Lower leg skin (tissue), 4 donors: ENCODE measurements around the gene CHST8. TPM values are rescaled to one million over a fixed set of nuclear protein-coding genes. Genes with fewer than 3 reads are reported as not detected.

Experiments
- DNase-seq, 2 donors: peaks; one replicate each; pipeline ENCODE4 v3.0.0-alpha.2; 2019; ENCODE audit warnings: low spot score in 2 of 2
- H3K4me3 ChIP-seq: fragments of 200-600 bp; sonication (generic); 2 replicates; pipeline ENCODE4 v1.5.1; 2017; ENCODE audit warnings: mild to moderate bottlenecking, low read depth; ENCODE audit not compliant: poor library complexity, severe bottlenecking
- POLR2A ChIP-seq, 2 donors: fragments of 450-650 bp; IDR thresholded peaks; one replicate each; pipeline ENCODE4 v1.6.1; 2016 to 2017; ENCODE audit warnings: antibody characterized with exemption in 2 of 2, mild to moderate bottlenecking in 1 of 2, moderate library complexity in 1 of 2
- WGBS, 2 donors: methylation state at CpG; one replicate each; pipeline ENCODE4 v1.1.5; 2018; 5-methylcytosine and 5-hydroxymethylcytosine counted together
- intact Hi-C: fragments of 100-400 bp; cut with DNase I; formaldehyde crosslinking; loops from one replicate; pipeline ENCODE4 v1.15.0; 2023; ENCODE audit warnings: low total_unique reads
- total RNA-seq, 4 donors: library from RNA; depleted of rRNA; stranded (reverse); fragments of >200 nt; gene quantifications; one replicate each; pipeline ENCODE4 v1.1.0, GENCODE V29; 2016
- TF ChIP-seq, protein P1 (sequence below), 3 donors: fragments of 450-650 bp; IDR thresholded peaks; one replicate each; pipeline ENCODE4 v1.5.1; 2016; ENCODE audit warnings: antibody characterized with exemption in 3 of 3, mild to moderate bottlenecking in 3 of 3, moderate library complexity in 2 of 3

The CHST8 gene
- total RNA-seq, 4 donors from 2014 or later: 0.19 to 1.6 (median 0.37) TPM; not detected in 1

DNA sequence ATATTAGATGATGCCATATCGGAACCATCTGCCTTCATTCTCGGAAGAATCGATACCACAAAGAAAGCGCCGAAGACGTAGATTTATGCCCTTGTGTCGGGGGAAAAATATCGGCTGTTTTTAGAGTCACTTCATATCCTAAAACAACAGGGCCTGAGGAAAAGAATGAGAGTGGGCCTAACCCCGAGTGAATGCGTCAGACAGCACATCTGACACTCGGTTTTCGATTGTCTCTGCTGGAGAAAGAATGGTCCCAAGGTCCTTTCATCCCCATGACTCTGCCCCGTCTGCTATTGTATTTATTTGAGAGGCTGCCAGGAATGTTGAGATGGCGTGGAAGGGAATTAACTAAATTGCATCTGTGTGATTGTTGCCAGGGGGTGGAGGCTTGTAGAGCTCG is 46.1 kb downstream of the CHST8 start:
- peak in 1 of 2 donors; percentile 25 for DNase-seq
- 82 to 85% methylated on average over 15 of the region's 15 CpGs for WGBS, 2 donors
- intact Hi-C loops: no loop called here
- TF ChIP-seq, protein P1, sequence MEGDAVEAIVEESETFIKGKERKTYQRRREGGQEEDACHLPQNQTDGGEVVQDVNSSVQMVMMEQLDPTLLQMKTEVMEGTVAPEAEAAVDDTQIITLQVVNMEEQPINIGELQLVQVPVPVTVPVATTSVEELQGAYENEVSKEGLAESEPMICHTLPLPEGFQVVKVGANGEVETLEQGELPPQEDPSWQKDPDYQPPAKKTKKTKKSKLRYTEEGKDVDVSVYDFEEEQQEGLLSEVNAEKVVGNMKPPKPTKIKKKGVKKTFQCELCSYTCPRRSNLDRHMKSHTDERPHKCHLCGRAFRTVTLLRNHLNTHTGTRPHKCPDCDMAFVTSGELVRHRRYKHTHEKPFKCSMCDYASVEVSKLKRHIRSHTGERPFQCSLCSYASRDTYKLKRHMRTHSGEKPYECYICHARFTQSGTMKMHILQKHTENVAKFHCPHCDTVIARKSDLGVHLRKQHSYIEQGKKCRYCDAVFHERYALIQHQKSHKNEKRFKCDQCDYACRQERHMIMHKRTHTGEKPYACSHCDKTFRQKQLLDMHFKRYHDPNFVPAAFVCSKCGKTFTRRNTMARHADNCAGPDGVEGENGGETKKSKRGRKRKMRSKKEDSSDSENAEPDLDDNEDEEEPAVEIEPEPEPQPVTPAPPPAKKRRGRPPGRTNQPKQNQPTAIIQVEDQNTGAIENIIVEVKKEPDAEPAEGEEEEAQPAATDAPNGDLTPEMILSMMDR (IDR thresholded peaks at IDR 0.05): no peak
- no peak for TF ChIP-seq POLR2A (IDR thresholded peaks at IDR 0.05)
- H3K4me3 ChIP-seq: no peak overlapping the region

DNA sequence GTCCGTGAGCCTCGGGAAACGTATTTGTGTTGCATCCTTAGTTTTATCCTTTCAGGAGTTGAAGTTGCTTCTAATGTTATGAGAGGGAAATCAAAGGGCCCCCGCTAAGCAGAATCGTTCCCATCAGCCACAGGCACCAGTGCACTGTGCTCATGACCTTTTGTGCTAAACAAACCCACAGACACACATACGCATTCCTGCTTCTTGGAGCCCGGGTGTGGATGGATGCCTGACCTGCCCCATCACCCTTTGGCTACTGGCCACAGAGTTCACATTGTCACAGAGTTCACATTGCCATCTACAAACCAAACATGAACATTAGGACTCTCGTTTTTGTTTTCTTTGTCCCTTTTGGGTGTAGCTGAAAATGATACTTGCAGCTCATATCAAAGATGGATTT is 47.2 kb downstream of the CHST8 start:
- TF ChIP-seq POLR2A (IDR thresholded peaks at IDR 0.05): no peak
- TF ChIP-seq, protein P1 (IDR thresholded peaks at IDR 0.05): no peak
- intact Hi-C loops: no loop called here
- WGBS, 2 donors: 79 to 82% methylated on average over 8 of the region's 8 CpGs
- no peak overlapping the region for H3K4me3 ChIP-seq
- DNase-seq: peak in 1 of 2 donors; percentile 36

DNA sequence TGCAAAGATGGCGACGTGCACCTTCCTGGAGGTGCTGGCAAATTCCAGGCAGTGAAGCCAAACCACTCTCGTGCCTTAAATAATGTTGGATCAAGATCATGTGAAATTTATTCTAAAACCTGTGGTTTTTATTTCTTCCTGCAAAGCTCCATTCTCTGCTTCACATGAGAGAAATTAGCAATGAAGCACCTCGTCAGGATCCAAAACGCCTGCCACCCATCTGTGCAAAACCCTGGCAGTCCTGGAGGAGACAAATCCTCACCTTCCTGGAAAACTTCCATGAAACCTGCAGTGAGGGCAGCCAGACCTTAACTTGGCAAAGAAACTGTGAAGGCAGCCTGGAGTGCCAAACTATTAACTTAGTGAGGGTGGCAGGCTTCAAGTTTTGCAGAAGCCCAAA is 47.6 kb downstream of the CHST8 start:
- TF ChIP-seq, protein P1 (IDR thresholded peaks at IDR 0.05): no peak
- TF ChIP-seq POLR2A (IDR thresholded peaks at IDR 0.05): no peak
- intact Hi-C loops: no loop called here
- no peak for DNase-seq
- 63 to 64% methylated on average over 5 of the region's 5 CpGs for WGBS, 2 donors
- no peak overlapping the region for H3K4me3 ChIP-seq

DNA sequence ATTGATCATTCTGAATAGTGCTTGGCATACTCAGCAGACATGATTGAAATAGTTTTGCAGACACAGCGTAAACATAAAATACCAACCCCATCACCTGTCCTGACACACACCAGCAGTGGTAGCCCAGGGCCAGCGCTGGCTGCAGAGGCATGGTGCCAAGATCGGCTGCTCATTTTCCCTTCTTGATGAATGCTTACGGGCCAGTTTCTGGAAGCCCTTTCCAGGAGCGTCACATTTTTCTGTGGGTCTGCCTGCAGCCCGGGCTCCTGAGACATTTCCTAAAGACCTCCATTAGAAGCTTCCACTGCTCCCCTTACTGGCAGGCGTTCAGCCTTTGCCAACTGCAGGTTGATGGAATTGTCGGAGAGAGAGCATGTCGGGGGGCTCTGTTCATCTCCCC is 48.6 kb downstream of the CHST8 start:
- DNase-seq: peak in 1 of 2 donors; percentile 45
- WGBS, 2 donors: 75 to 78% methylated on average over 9 of the region's 9 CpGs
- intact Hi-C loops: no loop called here
- no peak for TF ChIP-seq POLR2A (IDR thresholded peaks at IDR 0.05)
- TF ChIP-seq, protein P1 (IDR thresholded peaks at IDR 0.05): no peak
- no peak overlapping the region for H3K4me3 ChIP-seq

DNA sequence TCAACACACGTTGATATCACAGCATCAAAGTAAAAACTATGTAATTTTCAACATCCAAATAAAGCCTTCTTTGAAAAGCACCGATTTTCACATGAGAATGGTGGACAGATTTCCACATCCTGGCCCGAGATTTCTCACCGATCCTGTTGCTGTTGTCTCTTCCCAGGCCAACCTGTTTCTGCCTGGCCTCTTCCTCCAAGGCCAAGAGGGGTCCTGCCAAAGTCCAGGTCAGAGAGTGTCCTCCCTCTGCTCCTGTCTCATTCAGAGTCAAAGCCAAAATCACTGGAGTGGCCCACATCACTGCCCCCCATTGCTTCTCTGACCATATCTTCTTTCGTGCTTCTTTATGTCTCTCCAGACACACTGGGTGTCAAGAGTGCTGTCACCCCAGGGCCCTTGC is 49.5 kb downstream of the CHST8 start:
- 73 to 81% methylated on average over 5 of the region's 5 CpGs for WGBS, 2 donors
- TF ChIP-seq, protein P1 (IDR thresholded peaks at IDR 0.05): no peak
- no peak for TF ChIP-seq POLR2A (IDR thresholded peaks at IDR 0.05)
- intact Hi-C loops: no loop called here
- peak in 1 of 2 donors; percentile 60 for DNase-seq
- H3K4me3 ChIP-seq: no peak overlapping the region

DNA sequence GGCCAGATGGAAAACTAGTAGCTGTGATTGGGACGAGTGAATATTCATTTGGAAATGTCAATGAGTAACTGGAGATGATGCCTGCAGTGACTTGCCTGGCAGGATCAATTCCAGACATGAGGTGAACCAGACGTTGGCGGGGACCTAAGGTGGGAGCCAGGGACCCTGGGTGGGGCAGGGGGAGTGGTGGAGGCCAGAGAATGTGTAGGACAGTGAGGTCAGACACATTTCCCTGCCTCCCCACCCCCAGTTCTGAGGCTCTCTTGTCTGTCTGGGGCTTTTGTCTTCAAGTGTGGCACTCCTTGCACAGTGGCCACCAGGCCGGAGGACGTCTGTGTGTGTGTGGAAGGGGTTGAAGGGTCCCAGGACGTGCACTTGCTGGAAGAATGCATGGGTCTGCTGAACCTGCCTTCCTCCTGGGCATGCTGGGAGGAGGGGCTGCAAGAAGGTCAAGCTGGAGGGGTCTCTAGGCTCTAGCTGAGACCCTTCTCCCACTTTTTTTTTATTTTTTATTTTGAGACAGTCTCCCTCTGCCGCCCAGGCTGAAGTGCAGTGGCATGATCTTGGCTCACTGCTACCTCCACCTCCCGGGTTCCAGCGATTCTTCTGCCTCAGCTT is 51.6 kb downstream of the CHST8 start:
- peak in 1 of 2 donors; percentile 63 for DNase-seq
- WGBS, 2 donors: 63 to 64% methylated on average over 9 of the region's 9 CpGs
- H3K4me3 ChIP-seq: no peak overlapping the region
- TF ChIP-seq POLR2A (IDR thresholded peaks at IDR 0.05): no peak
- TF ChIP-seq, protein P1 (IDR thresholded peaks at IDR 0.05): no peak
- intact Hi-C loops: no loop called here
